GM04504 (cell line): ENCODE measurements around the gene STARD9.

ENCODE experiments used
- DNase-seq: peaks from one replicate; pipeline ENCODE4 v3.0.0-alpha.2; 2012; ENCODE audit warnings: low read depth

Gene STARD9

GRCh38 chr15:42694398-42694797 is 119.0 kb downstream of the STARD9 start:
- no peak for DNase-seq

- no peak for DNase-seq
These were observed 120.2 kb downstream of the STARD9 start for GRCh38 chr15:42695527-42696071.

- DNase-seq: no peak
These were observed 121.2 kb downstream of the STARD9 start for GRCh38 chr15:42696626-42697025.

- DNase-seq: peak; percentile 28
These were observed 129.1 kb downstream of the STARD9 start for GRCh38 chr15:42704492-42704926.

GRCh38 chr15:42705336-42705735 is 129.9 kb downstream of the STARD9 start:
- DNase-seq: no peak

GRCh38 chr15:42707068-42707467 is 131.7 kb downstream of the STARD9 start:
- peak; percentile 4 for DNase-seq

GRCh38 chr15:42707873-42708544 is 132.6 kb downstream of the STARD9 start:
- DNase-seq: no peak

- no peak for DNase-seq
These were observed 135.3 kb downstream of the STARD9 start for GRCh38 chr15:42710662-42711061.

- DNase-seq: no peak
These were observed 136.3 kb downstream of the STARD9 start for GRCh38 chr15:42711746-42712145.

GRCh38 chr15:42712584-42712983 is 137.2 kb downstream of the STARD9 start:
- DNase-seq: no peak

GRCh38 chr15:42716125-42716524 is 140.7 kb downstream of the STARD9 start:
- DNase-seq: no peak

GRCh38 chr15:42716626-42717025 is 141.2 kb downstream of the STARD9 start:
- no peak for DNase-seq

- DNase-seq: no peak
These were observed 143.6 kb downstream of the STARD9 start for GRCh38 chr15:42719043-42719442.

- DNase-seq: no peak
These were observed 144.7 kb downstream of the STARD9 start for GRCh38 chr15:42720071-42720470.

- no peak for DNase-seq
These were observed 145.6 kb downstream of the STARD9 start for GRCh38 chr15:42721016-42721415.

GRCh38 chr15:42721916-42722315 is 146.5 kb downstream of the STARD9 start:
- no peak for DNase-seq

- DNase-seq: no peak
These were observed 147.7 kb downstream of the STARD9 start for GRCh38 chr15:42723068-42723467.

GRCh38 chr15:42724276-42724675 is 148.9 kb downstream of the STARD9 start:
- no peak for DNase-seq

GRCh38 chr15:42725331-42725903 is 150.0 kb downstream of the STARD9 start:
- DNase-seq: no peak

- DNase-seq: no peak
These were observed 150.7 kb downstream of the STARD9 start for GRCh38 chr15:42726114-42726513.

GRCh38 chr15:42727750-42728381 is 152.5 kb downstream of the STARD9 start:
- no peak for DNase-seq

GRCh38 chr15:42728560-42728959 is 153.2 kb downstream of the STARD9 start:
- DNase-seq: no peak

GRCh38 chr15:42728972-42729371 is 153.6 kb downstream of the STARD9 start:
- DNase-seq: no peak
